Brain microvascular endothelial cell (primary cell): ENCODE results near the gene MYO10.

Experiments
- DNase-seq: peaks from one replicate; pipeline ENCODE4 v3.0.0-alpha.2; 2020
- H3K27ac ChIP-seq: fragments of 250-450 bp; sonication (Bioruptor Pico); 2 replicates; pipeline ENCODE4 v1.5.1; 2020; ENCODE audit warnings: mild to moderate bottlenecking, moderate library complexity
- H3K27me3 ChIP-seq: fragments of 250-450 bp; sonication (Bioruptor Pico); replicated peaks from 2 replicates; pipeline ENCODE4 v1.5.1; 2020; ENCODE audit warnings: mild to moderate bottlenecking
- H3K36me3 ChIP-seq: fragments of 250-450 bp; sonication (Bioruptor Pico); replicated peaks from 2 replicates; pipeline ENCODE4 v1.5.1; 2020; ENCODE audit warnings: mild to moderate bottlenecking
- H3K4me3 ChIP-seq: 2 replicates; pipeline ENCODE4 v1.5.1; 2011; ENCODE audit warnings: low read depth, mild to moderate bottlenecking, control low read depth, low read length, moderate library complexity
- in situ Hi-C: cut with HindIII; loops from 2 replicates; pipeline ENCODE4 v1.10.0; 2017; ENCODE audit warnings: low sequenced_read_pairs, low pct_ligation_motif_present
- TF ChIP-seq, protein P1 (sequence below): IDR thresholded peaks from 2 replicates; pipeline ENCODE4 v1.5.1; 2011; ENCODE audit warnings: low read depth, mild to moderate bottlenecking, moderate library complexity, low read length, control low read depth, inconsistent platforms; ENCODE audit errors: missing control alignments

MYO10 gene

DNA sequence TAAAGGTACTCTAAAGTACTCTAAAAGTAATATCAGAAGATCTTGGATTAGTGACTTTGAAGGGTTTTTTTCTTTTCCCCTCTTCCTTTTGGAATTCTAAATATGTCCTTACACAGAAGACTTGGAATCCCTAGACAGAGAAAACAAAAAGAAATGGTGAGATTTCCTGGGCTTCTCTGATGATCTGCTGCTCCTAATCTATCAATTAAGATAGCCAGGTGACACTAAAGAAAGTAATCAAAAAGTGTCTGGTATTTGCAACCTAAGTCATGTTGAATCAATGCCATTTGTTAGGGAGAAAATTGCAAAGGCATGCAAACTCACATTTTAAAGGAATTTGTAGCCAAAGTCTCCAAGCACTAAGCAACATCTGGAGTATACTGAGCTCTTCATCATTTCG lies 29.5 kb upstream of the MYO10 start:
- TF ChIP-seq, protein P1, sequence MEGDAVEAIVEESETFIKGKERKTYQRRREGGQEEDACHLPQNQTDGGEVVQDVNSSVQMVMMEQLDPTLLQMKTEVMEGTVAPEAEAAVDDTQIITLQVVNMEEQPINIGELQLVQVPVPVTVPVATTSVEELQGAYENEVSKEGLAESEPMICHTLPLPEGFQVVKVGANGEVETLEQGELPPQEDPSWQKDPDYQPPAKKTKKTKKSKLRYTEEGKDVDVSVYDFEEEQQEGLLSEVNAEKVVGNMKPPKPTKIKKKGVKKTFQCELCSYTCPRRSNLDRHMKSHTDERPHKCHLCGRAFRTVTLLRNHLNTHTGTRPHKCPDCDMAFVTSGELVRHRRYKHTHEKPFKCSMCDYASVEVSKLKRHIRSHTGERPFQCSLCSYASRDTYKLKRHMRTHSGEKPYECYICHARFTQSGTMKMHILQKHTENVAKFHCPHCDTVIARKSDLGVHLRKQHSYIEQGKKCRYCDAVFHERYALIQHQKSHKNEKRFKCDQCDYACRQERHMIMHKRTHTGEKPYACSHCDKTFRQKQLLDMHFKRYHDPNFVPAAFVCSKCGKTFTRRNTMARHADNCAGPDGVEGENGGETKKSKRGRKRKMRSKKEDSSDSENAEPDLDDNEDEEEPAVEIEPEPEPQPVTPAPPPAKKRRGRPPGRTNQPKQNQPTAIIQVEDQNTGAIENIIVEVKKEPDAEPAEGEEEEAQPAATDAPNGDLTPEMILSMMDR: no peak
- DNase-seq: no peak
- Histone ChIP-seq H3K36me3 (no peaks in the 10 kb centered on the region), H3K27ac (no peak overlapping the region), H3K27me3 (no peaks in the 10 kb centered on the region), H3K4me3 (no peak overlapping the region)
- in situ Hi-C loops: no loop called here

DNA sequence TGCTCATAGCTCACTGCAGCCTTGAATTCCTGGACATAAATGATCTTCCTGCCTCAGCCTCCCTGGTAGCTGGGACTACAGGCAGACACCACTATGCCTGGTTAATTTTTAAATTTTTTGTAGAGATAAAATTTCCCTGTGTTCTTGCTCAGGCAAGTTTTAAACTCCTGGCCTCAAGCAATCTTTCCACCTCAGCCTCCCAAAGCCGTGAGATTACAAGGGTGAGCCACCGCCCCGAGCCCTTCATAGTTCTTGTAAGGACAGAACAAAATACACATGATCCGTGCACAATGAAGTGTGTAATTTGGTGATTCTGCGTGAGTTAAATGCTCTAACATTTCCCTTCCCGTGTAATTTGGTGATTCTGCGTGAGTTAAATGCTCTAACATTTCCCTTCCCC lies 27.7 kb upstream of the MYO10 start:
- Histone ChIP-seq H3K27ac (no peak overlapping the region), H3K4me3 (no peak overlapping the region), H3K36me3 (no peaks in the 10 kb centered on the region), H3K27me3 (no peaks in the 10 kb centered on the region)
- in situ Hi-C loops: no loop called here
- TF ChIP-seq, protein P1: no peak
- DNase-seq: no peak

DNA sequence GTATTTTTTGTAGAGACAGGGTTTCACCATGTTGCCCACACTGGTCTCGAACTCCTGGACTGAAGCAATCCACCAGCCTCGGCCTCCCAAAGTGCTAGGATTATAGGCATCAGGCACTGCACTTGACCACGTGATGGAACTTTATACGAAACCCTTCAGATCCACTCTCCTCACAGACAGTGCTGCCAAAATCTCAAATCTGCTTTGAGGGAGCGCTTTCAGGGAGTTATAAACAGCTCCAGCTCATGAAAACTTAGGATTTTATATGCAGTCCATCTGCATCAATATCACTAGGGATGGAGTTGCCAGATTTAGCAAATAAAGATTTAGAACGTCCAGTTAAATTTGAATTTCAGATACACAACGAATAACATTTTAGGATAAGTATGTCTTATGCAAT lies 25.0 kb upstream of the MYO10 start:
- in situ Hi-C loops: no loop called here

DNA sequence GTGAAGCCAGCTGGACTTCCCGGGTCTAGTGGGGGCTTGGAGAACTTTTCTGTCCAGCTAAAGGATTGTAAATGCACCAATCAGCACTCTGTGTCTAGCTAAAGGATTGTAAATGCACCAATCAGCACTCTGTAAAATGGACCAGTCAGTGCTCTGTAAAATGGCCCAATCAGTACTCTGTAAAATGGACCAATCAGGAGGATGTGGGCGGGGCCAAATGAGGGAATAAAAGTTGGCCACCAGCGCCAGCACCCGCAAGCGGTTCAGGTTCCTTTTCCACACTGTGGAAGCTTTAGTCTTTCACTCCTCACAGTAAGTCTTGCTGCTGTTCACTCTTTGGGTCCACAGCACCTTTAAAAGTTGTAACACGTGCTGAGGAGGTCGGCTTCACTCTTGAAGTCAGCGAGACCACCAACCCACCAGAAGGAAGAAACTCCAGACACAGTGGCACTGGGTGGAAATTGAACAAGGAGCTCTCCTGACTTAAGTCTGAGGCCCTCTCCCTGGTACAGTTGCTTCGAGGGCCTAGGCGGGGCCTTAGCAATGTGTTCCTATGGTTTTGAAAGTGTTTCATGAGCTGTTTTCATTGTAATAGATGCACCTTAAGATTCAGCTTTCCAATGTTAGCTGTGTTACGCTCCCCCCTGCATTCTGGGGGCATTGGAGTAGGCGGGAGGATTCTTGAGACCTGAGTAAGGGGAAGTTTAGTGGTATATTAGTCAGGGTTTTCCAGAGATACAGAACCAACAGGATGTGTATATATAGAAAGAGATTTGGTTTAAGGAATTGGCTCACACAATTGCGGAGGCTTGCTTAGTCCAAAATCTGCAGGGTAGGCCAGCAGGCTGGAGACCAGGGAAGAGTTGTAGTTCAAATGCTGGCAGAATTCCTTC lies 21.5 kb upstream of the MYO10 start:
- H3K27me3 ChIP-seq: no peaks in the 10 kb centered on the region
- peak; percentile 95 for DNase-seq
- TF ChIP-seq, protein P1: no peak
- no peaks in the 10 kb centered on the region for H3K36me3 ChIP-seq
- in situ Hi-C loops: no loop called here
- H3K27ac ChIP-seq: peak overlapping the region; percentile 80
- no peak overlapping the region for H3K4me3 ChIP-seq

More for the DNA sequence above, 25.0 kb upstream of the MYO10 start:
- no peak overlapping the region for H3K4me3 ChIP-seq
- H3K36me3 ChIP-seq: no peaks in the 10 kb centered on the region
- TF ChIP-seq, protein P1: no peak
- no peak for DNase-seq
- H3K27me3 ChIP-seq: no peaks in the 10 kb centered on the region
- no peak overlapping the region for H3K27ac ChIP-seq

GRCh38 chr5:16953729-16954128 lies 17.6 kb upstream of the MYO10 start:
- Histone ChIP-seq H3K27ac (no peak overlapping the region), H3K36me3 (no peaks in the 10 kb centered on the region), H3K27me3 (no peaks in the 10 kb centered on the region), H3K4me3 (no peak overlapping the region)
- in situ Hi-C loops: no loop called here
- TF ChIP-seq, protein P1: no peak
- DNase-seq: no peak
